OCI-LY7 (cell line): ENCODE results near the gene MIDN. TPM values are rescaled to one million over a fixed set of nuclear protein-coding genes. Genes with fewer than 3 reads are reported as not detected.

Source experiments
- BruUV-seq: library from RNA; stranded (reverse); fragments of 400-500 nt; replicated peaks from 2 replicates; lab custom pipeline; 2021; lab: Mats Ljungman, UMichigan
- CTCF ChIA-PET: fragments of 300-600 bp; sonication (Branson Sonifier 250); formaldehyde crosslinking; loops from one replicate; lab custom pipeline; 2022; ENCODE audit warnings: antibody characterized with exemption; ENCODE audit not compliant: unreplicated experiment; lab: Charles Lee
- POLR2A ChIA-PET: fragments of 300-600 bp; sonication (Branson Sonifier 250); formaldehyde crosslinking; loops from one replicate; lab custom pipeline; 2022; ENCODE audit warnings: antibody characterized with exemption; lab: Charles Lee
- DNase-seq: peaks from one replicate; pipeline ENCODE4 v3.0.0-alpha.2; 2015; ENCODE audit warnings: low spot score
- H2AFZ ChIP-seq: fragments of 200-600 bp; sonication (generic), shearing (Covaris generic); 2 replicates; pipeline ENCODE4 v1.6.1; 2014; ENCODE audit warnings: mild to moderate bottlenecking, antibody characterized with exemption, low read length, moderate library complexity
- H3K27ac ChIP-seq: fragments of 200-600 bp; sonication (generic); 2 replicates; pipeline ENCODE4 v1.5.1; 2014; ENCODE audit warnings: mixed run types, low read depth, mild to moderate bottlenecking, moderate library complexity, low read length, inconsistent platforms; ENCODE audit not compliant: poor library complexity, severe bottlenecking
- H3K36me3 ChIP-seq: fragments of 200-600 bp; sonication (generic); 2 replicates; pipeline ENCODE4 v1.6.1; 2014; ENCODE audit warnings: mild to moderate bottlenecking, antibody characterized with exemption, low read length, moderate library complexity, mixed read lengths; ENCODE audit not compliant: insufficient read depth
- H3K4me1 ChIP-seq: fragments of 200-600 bp; sonication (generic); 2 replicates; pipeline ENCODE4 v1.5.1; 2014; ENCODE audit warnings: mild to moderate bottlenecking, low read length; ENCODE audit not compliant: insufficient read depth, poor library complexity, severe bottlenecking
- H3K4me2 ChIP-seq: fragments of 200-600 bp; sonication (generic); 2 replicates; pipeline ENCODE4 v1.6.1; 2014; ENCODE audit warnings: mild to moderate bottlenecking, low read length
- H3K4me3 ChIP-seq: fragments of 200-600 bp; sonication (generic); 2 replicates; pipeline ENCODE4 v1.5.1; 2014; ENCODE audit warnings: mild to moderate bottlenecking, low read depth, low read length; ENCODE audit not compliant: poor library complexity, severe bottlenecking
- H3K79me2 ChIP-seq: fragments of 200-600 bp; sonication (generic); 2 replicates; pipeline ENCODE4 v1.6.1; 2016; ENCODE audit warnings: low read depth, mild to moderate bottlenecking, low read length, moderate library complexity, mixed read lengths; ENCODE audit not compliant: insufficient read depth
- H3K9me2 ChIP-seq: fragments of 200-600 bp; sonication (generic); 2 replicates; pipeline ENCODE4 v1.6.1; 2016; ENCODE audit warnings: mild to moderate bottlenecking, low read length, mixed read lengths; ENCODE audit not compliant: insufficient read depth
- H3K9me3 ChIP-seq: fragments of 200-600 bp; sonication (generic); 2 replicates; pipeline ENCODE4 v1.6.1; 2014; ENCODE audit warnings: mild to moderate bottlenecking, mixed run types, low read length, mixed read lengths
- H4K20me1 ChIP-seq: fragments of 200-600 bp; sonication (generic); 2 replicates; pipeline ENCODE4 v1.6.1; 2014; ENCODE audit warnings: mild to moderate bottlenecking, antibody characterized with exemption, low read length, moderate library complexity, mixed read lengths; ENCODE audit not compliant: insufficient read depth
- CTCF ChIP-seq: fragments of 200-600 bp; sonication (generic); conservative IDR thresholded peaks from 2 replicates; pipeline ENCODE4 v1.5.1; 2014; ENCODE audit warnings: mild to moderate bottlenecking, antibody characterized with exemption, low read length, moderate library complexity, mixed read lengths
- EZH2phosphoT487 ChIP-seq: fragments of 200-600 bp; sonication (generic); IDR thresholded peaks from 2 replicates; pipeline ENCODE4 v1.6.1; 2018; ENCODE audit warnings: low read depth, borderline replicate concordance, mild to moderate bottlenecking, mixed run types, antibody characterized with exemption, low read length, moderate library complexity, mixed read lengths
- intact Hi-C: fragments of 100-400 bp; cut with micrococcal nuclease; formaldehyde crosslinking; loops from one replicate; pipeline ENCODE4 v1.10.0; 2022; ENCODE audit not compliant: unreplicated experiment
- total RNA-seq, 2 experiments: library from RNA; depleted of rRNA in 1 of 2; stranded (reverse); fragments of >200 nt in 1 of 2; shearing (Covaris generic) in 1 of 2; gene quantifications; 2 replicates each; pipeline ENCODE4 v1.2.3, GENCODE V29; 2014 to 2022

Gene MIDN
- total RNA-seq, 2 experiments from 2014 or later: 20.3 to 70.9 TPM

- H3K36me3 ChIP-seq: peaks cover 56% of the 10 kb centered on the region
- BruUV-seq: TSS peak; percentile 53
- TF ChIP-seq EZH2phosphoT487 (no peak), CTCF (no peak)
- H3K9me3 ChIP-seq: no peaks in the 10 kb centered on the region
- POLR2A ChIA-PET: no interaction called here
- peaks cover 46% of the 10 kb centered on the region for H3K79me2 ChIP-seq
- peaks cover 81% of the 10 kb centered on the region for H3K4me1 ChIP-seq
- peaks cover 3% of the 10 kb centered on the region; the same call in 1 of the 2 replicates for H4K20me1 ChIP-seq
- peak overlapping the region; percentile 69 for H3K27ac ChIP-seq
- no peak overlapping the region for H2AFZ ChIP-seq
- CTCF ChIA-PET: no interaction called here
- H3K9me2 ChIP-seq: no peaks in the 10 kb centered on the region
- H3K4me3 ChIP-seq: peak overlapping the region; percentile 82
- DNase-seq: peak; percentile 47
- intact Hi-C loops: no loop called here
- H3K4me2 ChIP-seq: peak overlapping the region; percentile 100
These were observed 21.9 kb downstream of the MIDN start for GRCh38 chr19:1270213-1270853.

GRCh38 chr19:1270854-1271527 lies 22.6 kb downstream of the MIDN start:
- H3K79me2 ChIP-seq: peaks cover 47% of the 10 kb centered on the region
- peak overlapping the region; percentile 100 for H3K4me2 ChIP-seq
- POLR2A ChIA-PET: no interaction called here
- peak overlapping the region; percentile 69 for H3K27ac ChIP-seq
- intact Hi-C loops: no loop called here
- no peaks in the 10 kb centered on the region for H3K9me3 ChIP-seq
- CTCF ChIA-PET: no interaction called here
- TF ChIP-seq EZH2phosphoT487 (no peak), CTCF (no peak)
- H4K20me1 ChIP-seq: peaks cover 3% of the 10 kb centered on the region; the same call in 1 of the 2 replicates
- peaks cover 57% of the 10 kb centered on the region for H3K36me3 ChIP-seq
- no TSS peak for BruUV-seq
- no peak overlapping the region for H2AFZ ChIP-seq
- peak; percentile 48 for DNase-seq
- peaks cover 74% of the 10 kb centered on the region for H3K4me1 ChIP-seq
- H3K4me3 ChIP-seq: peak overlapping the region; percentile 82
- H3K9me2 ChIP-seq: no peaks in the 10 kb centered on the region
